ENCODE data around the gene TNFRSF19.

The TNFRSF19 gene

DNA sequence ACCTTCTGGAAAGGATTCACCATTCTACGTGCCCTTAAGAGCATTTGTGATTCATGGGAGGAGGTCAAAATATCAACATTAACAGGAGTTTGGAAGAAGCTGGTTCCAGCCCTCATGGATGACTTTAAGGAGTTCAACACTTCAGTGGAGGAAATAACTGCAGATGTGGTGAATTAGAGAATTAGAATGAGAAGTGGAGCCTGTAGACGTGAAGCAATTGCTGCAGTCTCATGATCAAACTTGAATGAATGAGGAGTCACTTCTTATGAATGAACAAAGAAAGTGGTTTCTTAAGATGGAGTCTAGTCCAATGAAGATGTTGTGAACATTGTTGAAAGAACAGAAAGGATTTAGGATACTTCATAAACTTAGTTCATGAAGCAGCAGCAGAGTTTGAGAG lies 129.1 kb downstream of the TNFRSF19 start:
- TF ChIP-seq, protein P1, sequence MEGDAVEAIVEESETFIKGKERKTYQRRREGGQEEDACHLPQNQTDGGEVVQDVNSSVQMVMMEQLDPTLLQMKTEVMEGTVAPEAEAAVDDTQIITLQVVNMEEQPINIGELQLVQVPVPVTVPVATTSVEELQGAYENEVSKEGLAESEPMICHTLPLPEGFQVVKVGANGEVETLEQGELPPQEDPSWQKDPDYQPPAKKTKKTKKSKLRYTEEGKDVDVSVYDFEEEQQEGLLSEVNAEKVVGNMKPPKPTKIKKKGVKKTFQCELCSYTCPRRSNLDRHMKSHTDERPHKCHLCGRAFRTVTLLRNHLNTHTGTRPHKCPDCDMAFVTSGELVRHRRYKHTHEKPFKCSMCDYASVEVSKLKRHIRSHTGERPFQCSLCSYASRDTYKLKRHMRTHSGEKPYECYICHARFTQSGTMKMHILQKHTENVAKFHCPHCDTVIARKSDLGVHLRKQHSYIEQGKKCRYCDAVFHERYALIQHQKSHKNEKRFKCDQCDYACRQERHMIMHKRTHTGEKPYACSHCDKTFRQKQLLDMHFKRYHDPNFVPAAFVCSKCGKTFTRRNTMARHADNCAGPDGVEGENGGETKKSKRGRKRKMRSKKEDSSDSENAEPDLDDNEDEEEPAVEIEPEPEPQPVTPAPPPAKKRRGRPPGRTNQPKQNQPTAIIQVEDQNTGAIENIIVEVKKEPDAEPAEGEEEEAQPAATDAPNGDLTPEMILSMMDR (conservative IDR thresholded peaks at IDR 0.05), result no peak

DNA sequence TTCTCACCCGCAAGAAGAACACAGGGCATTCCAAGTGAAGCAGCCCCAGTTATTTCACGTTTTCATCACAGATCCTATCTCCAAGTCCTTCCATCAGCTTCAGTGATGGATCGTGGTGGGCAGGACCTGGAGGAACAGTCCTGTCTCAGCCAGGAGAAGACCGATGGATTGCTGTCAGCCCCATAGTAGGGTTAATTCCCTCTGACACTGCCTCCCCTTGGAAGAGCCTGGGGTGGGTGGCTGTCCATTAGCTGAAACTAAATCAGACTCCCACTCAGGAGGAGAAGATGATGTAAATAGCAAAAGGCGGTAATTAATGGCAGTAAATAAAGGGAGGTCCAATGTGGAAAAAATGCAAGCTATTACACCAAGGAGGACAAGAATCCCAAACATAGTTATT lies 131.0 kb downstream of the TNFRSF19 start:
- TF ChIP-seq, protein P1 (conservative IDR thresholded peaks at IDR 0.05), result no peak
- no peak overlapping the region for H3K27ac ChIP-seq

More for the DNA sequence above, 129.1 kb downstream of the TNFRSF19 start:
- H3K27ac ChIP-seq, result no peak overlapping the region

DNA sequence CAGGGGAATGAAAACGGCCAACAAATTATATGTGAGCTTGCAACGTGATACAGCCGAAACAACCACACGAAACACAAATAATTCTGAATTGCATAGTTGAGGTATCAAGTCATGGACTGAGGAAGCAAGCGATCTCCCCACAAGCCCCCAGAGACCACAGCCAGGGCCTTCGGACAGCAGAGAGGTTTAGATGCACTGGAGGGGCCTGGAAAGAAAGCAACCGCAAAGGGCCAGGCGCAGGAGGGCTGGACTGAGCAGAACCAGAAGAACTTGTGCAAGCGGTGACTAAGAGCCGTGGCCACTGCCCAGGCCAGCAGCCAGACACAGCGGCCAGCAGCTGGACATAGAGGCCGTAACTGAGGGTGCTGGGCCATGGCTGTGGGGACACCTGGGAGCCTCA lies 131.4 kb downstream of the TNFRSF19 start:
- H3K27ac ChIP-seq, result no peak overlapping the region
- TF ChIP-seq, protein P1 (conservative IDR thresholded peaks at IDR 0.05), result no peak

DNA sequence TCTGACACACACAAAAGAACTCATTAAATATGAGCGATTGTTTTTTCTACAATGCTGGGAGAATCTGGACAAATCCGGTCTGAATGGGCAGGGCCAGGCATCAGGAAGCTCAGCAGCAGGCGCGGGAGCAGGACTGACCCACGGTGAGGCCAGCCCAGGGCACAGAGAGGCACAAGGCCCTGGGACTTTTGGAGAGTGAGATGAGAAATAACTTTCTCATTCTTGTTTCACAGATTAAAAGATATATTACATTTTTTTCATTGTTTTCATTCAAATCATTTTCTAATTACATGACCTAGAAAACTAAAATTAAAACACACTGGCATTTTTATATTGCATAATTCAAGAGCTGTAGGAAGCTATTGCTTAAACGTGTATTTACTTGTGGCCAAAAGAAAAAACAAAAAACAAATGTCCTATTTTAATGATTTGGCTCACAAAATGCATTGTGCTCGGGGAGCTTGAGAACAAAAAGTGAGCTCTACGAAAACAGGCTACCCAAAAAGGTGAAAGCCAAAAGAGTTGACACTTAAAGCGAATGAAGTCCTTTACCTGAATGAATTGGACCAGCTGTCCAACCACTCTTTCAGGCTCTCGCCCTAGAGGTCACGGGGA lies 133.1 kb downstream of the TNFRSF19 start:
- TF ChIP-seq, protein P1 (conservative IDR thresholded peaks at IDR 0.05), result no peak
- H3K27ac ChIP-seq, result no peak overlapping the region

DNA sequence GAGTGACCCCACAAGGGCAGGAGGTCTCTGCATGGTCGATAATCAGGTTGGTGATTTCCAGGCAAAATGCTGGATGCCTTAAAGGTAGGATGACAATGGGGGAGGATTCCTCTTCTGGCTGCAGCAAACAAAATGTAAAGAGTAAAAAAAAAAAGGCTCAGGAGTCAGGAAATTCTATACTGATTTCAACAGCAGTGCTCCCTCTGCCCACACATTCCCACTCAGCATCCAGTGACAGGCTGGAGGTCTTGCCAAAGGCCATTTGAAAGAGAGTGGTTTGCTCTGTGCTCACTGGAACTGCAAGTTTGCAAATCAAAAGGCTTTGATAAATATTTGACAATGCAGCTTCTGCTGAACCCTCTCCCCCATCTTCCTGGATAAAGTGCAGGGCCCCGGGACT lies 135.4 kb downstream of the TNFRSF19 start:
- TF ChIP-seq, protein P1 (conservative IDR thresholded peaks at IDR 0.05), result no peak

DNA sequence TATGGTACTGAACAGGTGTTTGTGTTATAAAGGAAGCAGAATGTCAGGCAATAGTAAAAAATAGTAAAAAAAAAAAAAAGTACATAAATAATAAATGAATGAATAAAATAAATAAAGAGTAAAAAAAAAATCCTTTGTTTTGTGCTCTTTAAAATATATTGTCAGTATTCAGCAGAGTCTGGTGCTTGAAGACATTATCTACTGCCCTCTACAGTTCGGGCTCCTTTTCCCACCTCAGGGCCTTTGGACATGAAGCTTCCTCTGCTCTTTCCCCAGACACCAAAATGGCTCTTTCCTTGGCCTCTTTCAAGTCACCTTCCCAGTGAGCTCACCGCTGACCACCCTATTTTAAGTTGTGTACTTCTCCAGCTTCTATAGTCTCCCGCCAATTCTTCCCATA lies 137.5 kb downstream of the TNFRSF19 start:
- no peak overlapping the region for H3K27ac ChIP-seq
- TF ChIP-seq, protein P1 (conservative IDR thresholded peaks at IDR 0.05), result peak; percentile 55

More for the DNA sequence above, 135.4 kb downstream of the TNFRSF19 start:
- H3K27ac ChIP-seq, result no peak overlapping the region

DNA sequence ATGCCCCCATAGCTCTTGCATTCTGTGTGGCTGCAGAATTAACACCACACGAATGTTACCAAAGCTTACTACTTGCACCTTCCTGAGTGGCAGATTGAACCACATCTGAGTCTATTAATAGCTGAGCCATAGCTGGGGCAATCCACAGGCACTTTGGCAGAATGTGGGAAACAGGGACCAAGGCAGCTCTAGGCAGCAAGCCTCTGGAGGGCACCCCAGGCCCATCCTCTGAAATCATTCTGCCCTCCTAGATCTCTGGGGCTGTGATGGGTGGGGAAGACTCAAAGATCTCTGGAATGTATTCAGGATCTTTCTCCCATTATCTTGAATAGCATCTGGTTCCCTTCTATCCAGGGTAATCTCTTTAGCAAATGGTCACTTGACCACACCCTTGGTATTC lies 139.3 kb downstream of the TNFRSF19 start:
- no peak overlapping the region for H3K27ac ChIP-seq
- TF ChIP-seq, protein P1 (conservative IDR thresholded peaks at IDR 0.05), result no peak
